Neural progenitor cell (in vitro differentiated cells): Measurements from ENCODE around the gene LACTBL1. TPM values are rescaled to one million over a fixed set of nuclear protein-coding genes. Genes with fewer than 3 reads are reported as not detected.

ENCODE experiments used
- DNase-seq: peaks from one replicate; pipeline ENCODE4 v3.0.0-alpha.2; 2016; ENCODE audit warnings: low spot score
- H2AFZ ChIP-seq: fragments of 200-600 bp; sonication (generic); replicated peaks from 2 replicates; pipeline ENCODE4 v1.6.1; 2016; ENCODE audit warnings: antibody characterized with exemption
- H3F3A ChIP-seq: fragments of 200-600 bp; sonication (generic); 2 replicates; pipeline ENCODE4 v1.6.1; 2016; ENCODE audit warnings: antibody characterized with exemption, low read depth
- H3K27ac ChIP-seq: fragments of 200-600 bp; sonication (generic); 2 replicates; pipeline ENCODE4 v1.5.1; 2016; ENCODE audit warnings: mild to moderate bottlenecking
- H3K27me3 ChIP-seq: fragments of 200-600 bp; sonication (generic); 2 replicates; pipeline ENCODE4 v1.6.1; 2016; ENCODE audit warnings: mild to moderate bottlenecking, moderate library complexity
- H3K36me3 ChIP-seq: fragments of 200-600 bp; sonication (generic); 2 replicates; pipeline ENCODE4 v1.5.1; 2016
- H3K4me1 ChIP-seq: fragments of 200-600 bp; sonication (generic); 2 replicates; pipeline ENCODE4 v1.6.1; 2016; ENCODE audit warnings: mixed run types
- H3K4me2 ChIP-seq: fragments of 200-600 bp; sonication (generic); 2 replicates; pipeline ENCODE4 v1.6.1; 2016
- H3K4me3 ChIP-seq: fragments of 200-600 bp; sonication (generic); 2 replicates; pipeline ENCODE4 v1.5.1; 2016
- H3K79me2 ChIP-seq: fragments of 200-600 bp; sonication (generic); 2 replicates; pipeline ENCODE4 v1.6.1; 2016; ENCODE audit warnings: low read depth
- H3K9ac ChIP-seq: fragments of 200-600 bp; sonication (generic); 2 replicates; pipeline ENCODE4 v1.6.1; 2016
- H3K9me3 ChIP-seq: fragments of 200-600 bp; sonication (generic); 2 replicates; pipeline ENCODE4 v1.5.1; 2016; ENCODE audit warnings: low read depth
- H4K20me1 ChIP-seq: fragments of 200-600 bp; sonication (generic); 2 replicates; pipeline ENCODE4 v1.6.1; 2016; ENCODE audit warnings: low read depth
- H3K27ac Mint-ChIP-seq: 3 replicates; pipeline ENCODE4 v1.8.0; 2021; ENCODE audit warnings: mixed read lengths
- H3K27me3 Mint-ChIP-seq: 2 replicates; pipeline ENCODE4 v1.8.0; 2022; ENCODE audit warnings: low read depth, mild to moderate bottlenecking, inconsistent platforms, moderate library complexity, mixed read lengths; ENCODE audit not compliant: insufficient read depth
- H3K36me3 Mint-ChIP-seq: 3 replicates; pipeline ENCODE4 v1.8.0; 2021; ENCODE audit warnings: mixed read lengths
- H3K4me1 Mint-ChIP-seq: 3 replicates; pipeline ENCODE4 v1.8.0; 2021; ENCODE audit warnings: mixed read lengths
- H3K4me3 Mint-ChIP-seq: 3 replicates; pipeline ENCODE4 v1.8.0; 2021; ENCODE audit warnings: mild to moderate bottlenecking, moderate library complexity, mixed read lengths
- H3K9me3 Mint-ChIP-seq: 3 replicates; pipeline ENCODE4 v1.8.0; 2020; ENCODE audit warnings: mixed read lengths
- CTCF ChIP-seq: fragments of 200-600 bp; sonication (generic); IDR thresholded peaks from 2 replicates; pipeline ENCODE4 v1.5.1; 2017; ENCODE audit warnings: antibody characterized with exemption, mild to moderate bottlenecking
- EZH2 ChIP-seq: fragments of 200-600 bp; sonication (generic); IDR thresholded peaks from 2 replicates; pipeline ENCODE4 v1.6.1; 2017; ENCODE audit warnings: antibody characterized with exemption, mild to moderate bottlenecking, moderate library complexity
- EZH2phosphoT487 ChIP-seq: fragments of 200-600 bp; sonication (generic); IDR thresholded peaks from 2 replicates; pipeline ENCODE4 v1.6.1; 2017; ENCODE audit warnings: antibody characterized with exemption
- total RNA-seq: library from RNA; depleted of rRNA; stranded (reverse); fragments of >200 nt; gene quantifications from 2 replicates; pipeline ENCODE4 v1.2.3, GENCODE V29; 2015; ENCODE audit warnings: low replicate concordance

The LACTBL1 gene
- total RNA-seq, 1 donor from 2014 or later, result not detected

GRCh38 chr1:22971161-22971560, 1.5 kb downstream of the LACTBL1 start:
- no peaks in the 10 kb centered on the region for H3K36me3 ChIP-seq
- DNase-seq, result no peak
- peaks cover 27% of the 10 kb centered on the region for H3K27me3 ChIP-seq
- Mint-ChIP-seq H3K9me3 (peaks cover 7% of the 10 kb centered on the region), H3K36me3 (no peaks in the 10 kb centered on the region), H3K27me3 (no peaks in the 10 kb centered on the region), H3K4me3 (no peak overlapping the region), H3K27ac (no peak overlapping the region), H3K4me1 (peaks cover 25% of the 10 kb centered on the region)
- no peaks in the 10 kb centered on the region for H3K79me2 ChIP-seq
- H3K4me3 ChIP-seq, result no peak overlapping the region
- no peak overlapping the region for H3K27ac ChIP-seq
- no peak for TF ChIP-seq EZH2
- no peak for TF ChIP-seq EZH2phosphoT487
- no peak for TF ChIP-seq CTCF
- H4K20me1 ChIP-seq, result no peaks in the 10 kb centered on the region
- peaks cover 5% of the 10 kb centered on the region for H3F3A ChIP-seq
- H3K9ac ChIP-seq, result no peak overlapping the region
- peaks cover 23% of the 10 kb centered on the region for H3K4me1 ChIP-seq
- H2AFZ ChIP-seq, result no peak overlapping the region
- no peaks in the 10 kb centered on the region for H3K9me3 ChIP-seq
- H3K4me2 ChIP-seq, result no peak overlapping the region

- DNase-seq, result no peak
- TF ChIP-seq CTCF, result no peak
- TF ChIP-seq EZH2, result no peak
- TF ChIP-seq EZH2phosphoT487, result no peak
- no peaks in the 10 kb centered on the region for H3K36me3 Mint-ChIP-seq
Measured at GRCh38 chr1:22970096-22970495, 2.6 kb downstream of the LACTBL1 start.

GRCh38 chr1:22969304-22969709, 3.4 kb downstream of the LACTBL1 start:
- no peaks in the 10 kb centered on the region for H3K36me3 Mint-ChIP-seq
- H2AFZ ChIP-seq, result no peak overlapping the region

More at GRCh38 chr1:22970096-22970495, 2.6 kb downstream of the LACTBL1 start:
- peaks cover 5% of the 10 kb centered on the region for H3F3A ChIP-seq
- Mint-ChIP-seq H3K9me3 (peaks cover 10% of the 10 kb centered on the region), H3K4me1 (peaks cover 17% of the 10 kb centered on the region), H3K27ac (no peak overlapping the region), H3K4me3 (no peak overlapping the region), H3K27me3 (no peaks in the 10 kb centered on the region)
- peaks cover 23% of the 10 kb centered on the region for H3K4me1 ChIP-seq
- no peak overlapping the region for H3K27ac ChIP-seq
- no peaks in the 10 kb centered on the region for H3K36me3 ChIP-seq
- H3K4me3 ChIP-seq, result no peak overlapping the region
- H4K20me1 ChIP-seq, result no peaks in the 10 kb centered on the region
- H2AFZ ChIP-seq, result no peak overlapping the region
- H3K4me2 ChIP-seq, result no peak overlapping the region
- H3K9ac ChIP-seq, result no peak overlapping the region
- H3K27me3 ChIP-seq, result peaks cover 27% of the 10 kb centered on the region
- H3K9me3 ChIP-seq, result no peaks in the 10 kb centered on the region
- no peaks in the 10 kb centered on the region for H3K79me2 ChIP-seq

More at GRCh38 chr1:22969304-22969709, 3.4 kb downstream of the LACTBL1 start:
- no peak overlapping the region for H3K4me3 ChIP-seq
- no peaks in the 10 kb centered on the region for H3K79me2 ChIP-seq
- Mint-ChIP-seq H3K4me1 (peaks cover 17% of the 10 kb centered on the region), H3K9me3 (peaks cover 10% of the 10 kb centered on the region), H3K27me3 (no peaks in the 10 kb centered on the region), H3K4me3 (no peak overlapping the region), H3K27ac (no peak overlapping the region)
- no peaks in the 10 kb centered on the region for H3K9me3 ChIP-seq
- H3K4me1 ChIP-seq, result peaks cover 23% of the 10 kb centered on the region
- no peak overlapping the region for H3K9ac ChIP-seq
- H3F3A ChIP-seq, result peaks cover 5% of the 10 kb centered on the region
- H4K20me1 ChIP-seq, result no peaks in the 10 kb centered on the region
- peaks cover 27% of the 10 kb centered on the region for H3K27me3 ChIP-seq
- no peak overlapping the region for H3K27ac ChIP-seq
- DNase-seq, result no peak
- no peak for TF ChIP-seq CTCF
- TF ChIP-seq EZH2phosphoT487, result no peak
- no peak for TF ChIP-seq EZH2
- no peak overlapping the region for H3K4me2 ChIP-seq
- no peaks in the 10 kb centered on the region for H3K36me3 ChIP-seq
